IMR-90 (cell line): ENCODE data around the gene RIC8B. TPM values are rescaled to one million over a fixed set of nuclear protein-coding genes. Genes with fewer than 3 reads are reported as not detected.

Experiments used
- ATAC-seq: fragments of 200-7000 bp; cut with Tn5 transposase; 2 replicates; pipeline ENCODE4 v1.9.1; 2020; ENCODE audit warnings: low read depth, mild to moderate bottlenecking, moderate library complexity
- BruUV-seq: library from RNA; stranded (reverse); fragments of 400-500 nt; replicated peaks from 2 replicates; lab custom pipeline; 2021; lab: Mats Ljungman, UMichigan
- CTCF ChIA-PET: fragments of 300-600 bp; formaldehyde crosslinking; extraction: SDS; loops from one replicate; lab custom pipeline; 2021; ENCODE audit warnings: antibody characterized with exemption; lab: Yijun Ruan, JAX
- POLR2A ChIA-PET: fragments of 300-600 bp; sonication (Branson Sonifier 250); formaldehyde crosslinking; loops from one replicate; lab custom pipeline; 2022; ENCODE audit warnings: antibody characterized with exemption; ENCODE audit not compliant: unreplicated experiment; lab: Charles Lee
- DNase-seq: peaks from one replicate; pipeline ENCODE4 v3.0.0; 2013
- H2AFZ ChIP-seq: replicated peaks from 2 replicates; pipeline ENCODE3; 2013; ENCODE audit warnings: low read length, mild to moderate bottlenecking; ENCODE audit not compliant: poor library complexity
- H2AK5ac ChIP-seq: 2 replicates; pipeline ENCODE4 v1.6.1; 2013; ENCODE audit warnings: low read depth, low read length, inconsistent platforms
- H2AK9ac ChIP-seq: replicated peaks from 2 replicates; pipeline ENCODE3; 2013; ENCODE audit warnings: mild to moderate bottlenecking, low read depth, low read length, moderate library complexity; ENCODE audit not compliant: poor library complexity
- H2BK120ac ChIP-seq: 2 replicates; pipeline ENCODE4 v1.6.1; 2013; ENCODE audit warnings: low read depth, low read length, inconsistent platforms
- H2BK15ac ChIP-seq: 3 replicates; pipeline ENCODE4 v1.6.1; 2013; ENCODE audit warnings: low read depth, low read length, inconsistent platforms
- H2BK20ac ChIP-seq: 2 replicates; pipeline ENCODE4 v1.6.1; 2013; ENCODE audit warnings: low read depth, mild to moderate bottlenecking, inconsistent platforms, low read length, moderate library complexity
- H2BK5ac ChIP-seq: 2 replicates; pipeline ENCODE4 v1.6.1; 2013; ENCODE audit warnings: mild to moderate bottlenecking, low read depth, low read length, inconsistent platforms; ENCODE audit not compliant: poor library complexity, severe bottlenecking
- H3K14ac ChIP-seq: replicated peaks from 2 replicates; pipeline ENCODE4 v1.6.1; 2013; ENCODE audit warnings: low read depth, low read length, inconsistent platforms
- H3K18ac ChIP-seq: 2 replicates; pipeline ENCODE4 v1.6.1; 2013; ENCODE audit warnings: low read depth, low read length, control low read depth
- H3K23ac ChIP-seq: 2 replicates; pipeline ENCODE4 v1.6.1; 2013; ENCODE audit warnings: low read depth, low read length, inconsistent platforms
- H3K27ac ChIP-seq: 2 replicates; pipeline ENCODE4 v1.5.1; 2013; ENCODE audit warnings: mild to moderate bottlenecking, control low read depth, low read length; ENCODE audit not compliant: insufficient read depth
- H3K27me3 ChIP-seq: 2 replicates; pipeline ENCODE4 v1.6.1; 2013; ENCODE audit warnings: low read length; ENCODE audit not compliant: control insufficient read depth, insufficient read depth
- H3K36me3 ChIP-seq: 2 replicates; pipeline ENCODE4 v1.6.1; 2013; ENCODE audit warnings: low read length, mixed read lengths; ENCODE audit not compliant: control insufficient read depth, insufficient read depth
- H3K4ac ChIP-seq: 2 replicates; pipeline ENCODE4 v1.6.1; 2013; ENCODE audit warnings: low read depth, low read length, inconsistent platforms
- H3K4me1 ChIP-seq: 2 replicates; pipeline ENCODE4 v1.6.1; 2013; ENCODE audit warnings: low read length, mixed read lengths; ENCODE audit not compliant: control insufficient read depth, insufficient read depth
- H3K4me2 ChIP-seq: 2 replicates; pipeline ENCODE4 v1.6.1; 2013; ENCODE audit warnings: low read depth, mild to moderate bottlenecking, control low read depth, low read length, moderate library complexity
- H3K4me3 ChIP-seq: 2 replicates; pipeline ENCODE4 v1.5.1; 2013; ENCODE audit warnings: low read depth, mild to moderate bottlenecking, control low read depth, low read length, moderate library complexity; ENCODE audit not compliant: insufficient read depth
- H3K56ac ChIP-seq: 2 replicates; pipeline ENCODE4 v1.6.1; 2013; ENCODE audit warnings: low read length, inconsistent platforms; ENCODE audit not compliant: insufficient read depth; ENCODE audit errors: extremely low read depth
- H3K79me1 ChIP-seq, 2 experiments: 2 replicates each; pipeline ENCODE4 v1.6.1; 2013; ENCODE audit warnings: low read length in 2 of 2, inconsistent platforms in 1 of 2, low read depth in 1 of 2
- H3K9ac ChIP-seq: 2 replicates; pipeline ENCODE4 v1.6.1; 2013; ENCODE audit warnings: low read depth, low read length, control low read depth
- H3K9me1 ChIP-seq: 2 replicates; pipeline ENCODE4 v1.6.1; 2013; ENCODE audit warnings: low read length, inconsistent platforms; ENCODE audit not compliant: insufficient read depth
- H3K9me3 ChIP-seq: 2 replicates; pipeline ENCODE4 v1.6.1; 2013; ENCODE audit warnings: low read length; ENCODE audit not compliant: control insufficient read depth, insufficient read depth
- H4K20me1 ChIP-seq: 2 replicates; pipeline ENCODE4 v1.6.1; 2013; ENCODE audit warnings: low read length, inconsistent platforms; ENCODE audit not compliant: insufficient read depth
- H4K5ac ChIP-seq: 2 replicates; pipeline ENCODE4 v1.6.1; 2013; ENCODE audit warnings: mild to moderate bottlenecking, low read depth, low read length, control low read depth
- H4K8ac ChIP-seq, 2 experiments: 2 replicates each; pipeline ENCODE4 v1.6.1; 2013; ENCODE audit warnings: low read depth in 2 of 2, low read length in 2 of 2, control low read depth in 1 of 2, inconsistent platforms in 1 of 2
- H4K91ac ChIP-seq: 2 replicates; pipeline ENCODE4 v1.6.1; 2013; ENCODE audit warnings: low read depth, low read length, inconsistent platforms; ENCODE audit not compliant: insufficient read depth
- BHLHE40 ChIP-seq: fragments of 150-350 bp; IDR thresholded peaks from 2 replicates; pipeline ENCODE4 v1.6.1; 2016; ENCODE audit warnings: mild to moderate bottlenecking, low read depth, low read length
- RFX5 ChIP-seq: IDR thresholded peaks from 2 replicates; pipeline ENCODE4 v1.8.0; 2012; ENCODE audit warnings: low read depth, mild to moderate bottlenecking, low read length, moderate library complexity
- WGBS, 2 experiments: methylation state at CpG; one replicate each; pipeline versions ENCODE4 v1.1.5 to v1.1.7; 2013; ENCODE audit warnings: missing lambda C conversion rate in 2 of 2; ENCODE audit not compliant: insufficient read length in 1 of 2; ENCODE audit errors: extremely low coverage in 2 of 2; 5-methylcytosine and 5-hydroxymethylcytosine counted together
- dilution Hi-C: fragments of 300-500 bp; cut with HindIII; formaldehyde crosslinking; loops from one replicate; pipeline ENCODE4 v1.14.3; 2018; ENCODE audit warnings: low sequenced_read_pairs; ENCODE audit not compliant: unreplicated experiment
- in situ Hi-C: fragments of 300-500 bp; cut with MboI; formaldehyde crosslinking; loops from 3 replicates; pipeline ENCODE4 v1.14.3; 2019; ENCODE audit warnings: low sequenced_read_pairs, inconsistent platforms, mixed read lengths
- intact Hi-C: fragments of 100-400 bp; cut with micrococcal nuclease; formaldehyde crosslinking; loops from 2 replicates; pipeline ENCODE4 v1.10.0; 2022
- polyA plus RNA-seq, 3 experiments: library from polyadenylated mRNA; depleted of rRNA; stranded (reverse); fragments of >200 nt; gene quantifications; 2 replicates each; pipeline ENCODE4 v1.2.3, GENCODE V29; 2012; ENCODE audit warnings: low replicate concordance in 1 of 3
- total RNA-seq: library from RNA; depleted of rRNA; stranded (reverse); fragments of >200 nt; gene quantifications from 2 replicates; pipeline ENCODE4 v1.2.3, GENCODE V29; 2012

Gene RIC8B
- total and polyA plus RNA-seq, 2 of the 4 experiments (the other 2 are of a cell fraction), result 5.5 to 19.5 TPM

DNA sequence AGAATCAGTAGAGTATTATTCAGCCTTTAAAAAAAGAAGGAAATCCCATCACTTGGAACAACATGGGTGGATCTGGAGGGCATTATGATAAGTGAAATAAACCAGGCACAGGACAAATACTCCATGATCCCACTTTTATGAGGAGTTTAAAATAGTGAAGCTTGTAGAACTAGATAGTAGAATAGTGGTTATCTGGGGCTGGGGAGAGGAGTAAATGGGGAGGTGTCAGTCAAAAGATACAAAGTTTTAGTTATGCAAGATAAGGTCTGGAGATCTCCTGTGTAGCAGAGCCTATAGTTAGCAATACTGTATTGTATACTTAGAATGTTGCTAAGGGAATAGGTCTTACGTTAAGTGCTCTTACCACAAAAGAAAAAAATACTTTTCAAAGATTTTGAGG is 64.9 kb downstream of the RIC8B start:
- H4K8ac ChIP-seq, result no peak overlapping the region
- H3K4me3 ChIP-seq, result no peak overlapping the region
- peak overlapping the region; percentile 60; the same call in 1 of the 2 replicates for H3K18ac ChIP-seq
- no peak overlapping the region for H3K56ac ChIP-seq
- no peak overlapping the region for H3K14ac ChIP-seq
- dilution Hi-C loops, result no loop called here
- no peak overlapping the region for H4K5ac ChIP-seq
- H2BK15ac ChIP-seq, result no peak overlapping the region
- no peak overlapping the region for H3K4ac ChIP-seq
- POLR2A ChIA-PET, result no interaction called here
- peak overlapping the region; percentile 47; the same call in 1 of the 2 replicates for H3K27ac ChIP-seq
- DNase-seq (no peak), ATAC-seq (no peak)
- CTCF ChIA-PET, result no interaction called here
- in situ Hi-C loops, result no loop called here
- H3K36me3 ChIP-seq, result peaks cover 3% of the 10 kb centered on the region; the same call in 1 of the 2 replicates
- no CpG with 5 or more reads among the region's 1 CpG for WGBS, 2 experiments
- no peak overlapping the region for H3K9ac ChIP-seq
- H4K20me1 ChIP-seq, result no peaks in the 10 kb centered on the region
- no peaks in the 10 kb centered on the region for H3K27me3 ChIP-seq
- H3K4me2 ChIP-seq, result no peak overlapping the region
- peaks cover 0 to 4% of the 10 kb centered on the region in 2 experiments; a peak in 1 of 4 replicates for H3K79me1 ChIP-seq
- H3K9me3 ChIP-seq, result no peaks in the 10 kb centered on the region
- BruUV-seq, result no TSS peak
- H4K91ac ChIP-seq, result no peak overlapping the region
- no peak overlapping the region for H2BK20ac ChIP-seq
- no peak overlapping the region for H2AK9ac ChIP-seq
- H3K4me1 ChIP-seq, result peaks cover 5% of the 10 kb centered on the region
- intact Hi-C loops, result no loop called here
- H2BK120ac ChIP-seq, result no peak overlapping the region
- TF ChIP-seq BHLHE40, result no peak
- TF ChIP-seq RFX5, result no peak
- no peak overlapping the region for H3K23ac ChIP-seq
- no peak overlapping the region for H2AK5ac ChIP-seq
- no peak overlapping the region for H2BK5ac ChIP-seq
- H3K9me1 ChIP-seq, result 0 out of 2 replicates have a peak, but pooled peaks cover 3% of the 10 kb centered on the region
- no peak overlapping the region for H2AFZ ChIP-seq
